GM12878 (cell line): ENCODE data around the gene FAM219A. TPM values are rescaled to one million over a fixed set of nuclear protein-coding genes. Genes with fewer than 3 reads are reported as not detected.

Experiments
- ATAC-seq: fragments of 200-7000 bp; cut with Tn5 transposase; 3 replicates; pipeline ENCODE4 v1.9.1; 2020; ENCODE audit warnings: mild to moderate bottlenecking, moderate library complexity
- BruUV-seq: library from RNA; stranded (reverse); fragments of 400-500 nt; replicated peaks from 2 replicates; lab custom pipeline; 2021; lab: Mats Ljungman, UMichigan
- CTCF ChIA-PET: fragments of 300-600 bp; sonication (Branson Sonifier 250); formaldehyde crosslinking; extraction: SDS; loops from one replicate; lab custom pipeline; 2021; ENCODE audit warnings: inconsistent platforms; lab: Yijun Ruan, JAX
- POLR2A ChIA-PET: fragments of 350-600 bp; formaldehyde crosslinking; extraction: SDS; loops from one replicate; lab custom pipeline; 2021; ENCODE audit warnings: inconsistent platforms; lab: Charles Lee
- RAD21 ChIA-PET: fragments of 300-600 bp; sonication (Branson Sonifier 250); formaldehyde crosslinking; loops from one replicate; lab custom pipeline; 2023; ENCODE audit warnings: antibody characterized with exemption; ENCODE audit not compliant: unreplicated experiment; lab: Charles Lee
- SMC1A ChIA-PET: fragments of 300-600 bp; sonication (Branson Sonifier 250); formaldehyde crosslinking; loops from one replicate; lab custom pipeline; 2023; ENCODE audit not compliant: unreplicated experiment, uncharacterized antibody; lab: Charles Lee
- DNase-seq: peaks from one replicate; pipeline ENCODE4 v3.0.0-alpha.2; 2011; ENCODE audit warnings: low read depth, low spot score
- FAIRE-seq: peaks from 3 replicates; lab custom pipeline; 2011; peaks lifted over from hg19 to GRCh38; lab: Jason Lieb, UNC
- H2AFZ ChIP-seq: 2 replicates; pipeline ENCODE4 v1.6.0; 2011; ENCODE audit warnings: low read depth, low read length, control low read depth; ENCODE audit not compliant: control insufficient read depth
- H3K27ac ChIP-seq: 2 replicates; pipeline ENCODE4 v1.5.1; 2011; ENCODE audit warnings: control low read depth; ENCODE audit not compliant: control insufficient read depth, insufficient read depth
- H3K27me3 ChIP-seq, 2 experiments: replicated peaks in 1 of 2; 2 replicates each; pipeline versions ENCODE4 v1.6.0 to v1.6.1; 2011; ENCODE audit warnings: low read length in 1 of 2; ENCODE audit not compliant: control insufficient read depth in 2 of 2, insufficient read depth in 2 of 2
- H3K36me3 ChIP-seq, 2 experiments: 2 replicates each; pipeline ENCODE4 v1.5.1; 2011; ENCODE audit warnings: low read length in 1 of 2; ENCODE audit not compliant: control insufficient read depth in 2 of 2, insufficient read depth in 2 of 2
- H3K4me1 ChIP-seq: 2 replicates; pipeline ENCODE4 v1.6.1; 2011; ENCODE audit warnings: mild to moderate bottlenecking, low read length, moderate library complexity, mixed read lengths; ENCODE audit not compliant: control insufficient read depth, insufficient read depth
- H3K4me2 ChIP-seq: 2 replicates; pipeline ENCODE4 v1.6.0; 2011; ENCODE audit warnings: control low read depth; ENCODE audit not compliant: control insufficient read depth, insufficient read depth
- H3K4me3 ChIP-seq: fragments of 200-600 bp; sonication (generic); 2 replicates; pipeline ENCODE4 v1.5.1; 2016
- H3K79me2 ChIP-seq: 2 replicates; pipeline ENCODE4 v1.6.0; 2011; ENCODE audit warnings: low read length; ENCODE audit not compliant: control insufficient read depth, insufficient read depth
- H3K9ac ChIP-seq: 2 replicates; pipeline ENCODE4 v1.8.0; 2011; ENCODE audit warnings: low read length, control low read depth, mixed read lengths; ENCODE audit not compliant: control insufficient read depth, insufficient read depth
- H3K9me3 ChIP-seq: replicated peaks from 3 replicates; pipeline ENCODE4 v1.5.1; 2011; ENCODE audit warnings: mild to moderate bottlenecking, low read length; ENCODE audit not compliant: control insufficient read depth, insufficient read depth
- H4K20me1 ChIP-seq: 2 replicates; pipeline ENCODE4 v1.6.0; 2011; ENCODE audit not compliant: control insufficient read depth, insufficient read depth
- BCL11A ChIP-seq: IDR thresholded peaks from 2 replicates; pipeline ENCODE4 v1.6.1; 2011; ENCODE audit warnings: low read depth, low read length
- EED ChIP-seq: sonication (generic); IDR thresholded peaks from 2 replicates; pipeline ENCODE4 v1.6.1; 2016; ENCODE audit warnings: antibody characterized with exemption, low read depth
- EGR1 ChIP-seq, 2 experiments: IDR thresholded peaks; 1 replicate in 1 of 2; 2 replicates in 1 of 2; pipeline ENCODE4 v1.6.1; 2011 to 2012; ENCODE audit warnings: low read depth in 2 of 2, low read length in 2 of 2, borderline replicate concordance in 1 of 2, mild to moderate bottlenecking in 1 of 2, moderate library complexity in 1 of 2
- EP300 ChIP-seq, 2 experiments: fragments of 150-350 bp in 1 of 2; IDR thresholded peaks; 2 replicates each; pipeline ENCODE4 v1.6.1; 2011 to 2012; ENCODE audit warnings: low read depth in 2 of 2, low read length in 2 of 2, borderline replicate concordance in 1 of 2, improper control_type of control experiment in 1 of 2, inconsistent platforms in 1 of 2; ENCODE audit not compliant: control insufficient read depth in 1 of 2
- FOS ChIP-seq: IDR thresholded peaks from 3 replicates; pipeline ENCODE4 v1.6.1; 2011; ENCODE audit warnings: borderline replicate concordance; ENCODE audit not compliant: insufficient read length; ENCODE audit errors: extremely low read depth
- MTA2 ChIP-seq: fragments of 450-650 bp; IDR thresholded peaks from 2 replicates; pipeline ENCODE4 v1.6.1; 2016; ENCODE audit warnings: low read depth, mild to moderate bottlenecking, moderate library complexity
- MTA3 ChIP-seq: IDR thresholded peaks from 2 replicates; pipeline ENCODE4 v1.6.1; 2012; ENCODE audit warnings: low read length, inconsistent platforms, borderline replicate concordance
- NFIC ChIP-seq: IDR thresholded peaks from 2 replicates; pipeline ENCODE4 v1.6.1; 2012; ENCODE audit warnings: low read depth, mild to moderate bottlenecking, inconsistent platforms, low read length, moderate library complexity
- RB1 ChIP-seq: fragments of 450-650 bp; formaldehyde crosslinking; IDR thresholded peaks from 2 replicates; pipeline ENCODE4 v1.6.1; 2017; ENCODE audit warnings: mild to moderate bottlenecking, borderline replicate concordance
- SMAD5 ChIP-seq: IDR thresholded peaks from 2 replicates; pipeline ENCODE4 v1.6.1; 2016; ENCODE audit warnings: antibody characterized with exemption, low read depth
- SPI1 ChIP-seq: IDR thresholded peaks from 2 replicates; pipeline ENCODE4 v1.6.1; 2011; ENCODE audit warnings: low read depth, mild to moderate bottlenecking, low read length, moderate library complexity, borderline replicate concordance; ENCODE audit not compliant: insufficient read depth
- SUPT20H ChIP-seq: IDR thresholded peaks from 2 replicates; pipeline ENCODE4 v1.6.1; 2011; ENCODE audit warnings: low read depth, mild to moderate bottlenecking, low read length, moderate library complexity, borderline replicate concordance; ENCODE audit not compliant: control insufficient read depth
- WGBS: methylation state at CpG from one replicate; pipeline ENCODE4 v1.1.6; 2016; ENCODE audit warnings: low lambda C conversion rate; ENCODE audit not compliant: insufficient replicate concordance, insufficient coverage; ENCODE audit errors: missing lambda C conversion rate; 5-methylcytosine and 5-hydroxymethylcytosine counted together
- in situ Hi-C: fragments of 300-500 bp; cut with MboI; formaldehyde crosslinking; loops from 9 replicates; pipeline ENCODE4 v1.14.3; 2018; ENCODE audit warnings: mixed read lengths
- intact Hi-C: fragments of 100-400 bp; cut with micrococcal nuclease; formaldehyde crosslinking; loops from one replicate; pipeline ENCODE4 v1.14.2; 2022; ENCODE audit not compliant: unreplicated experiment
- polyA plus RNA-seq, 11 experiments: library from polyadenylated mRNA; depleted of rRNA in 4 of 11; unstranded in 6 of 11; stranded (reverse) in 5 of 11; fragments of >200 nt; fragmentation: Nextera tagmentation in 4 of 11; fragmentation: Illumina TruSeq in 1 of 11; extraction: Ambion mirVana in 4 of 11; extraction: Trizol in 1 of 11; gene quantifications; 1 replicate in 1 of 11; 2 replicates in 10 of 11; pipeline versions ENCODE4 v1.2.1 to v1.2.3, GENCODE V29; 2011 to 2016; ENCODE audit warnings: inconsistent platforms in 2 of 11, missing spikeins in 2 of 11, low read depth in 1 of 11
- total RNA-seq, 4 experiments: library from RNA; depleted of rRNA in 3 of 4; stranded (reverse); fragments of >200 nt in 3 of 4; fragmentation: Illumina TruSeq in 1 of 4; extraction: Trizol in 1 of 4; gene quantifications; 2 replicates each; pipeline versions ENCODE4 v1.2.1 to v1.2.3, GENCODE V29; 2013 to 2021
- TF ChIP-seq, protein P1 (sequence below): fragments of 450-650 bp; IDR thresholded peaks from 2 replicates; pipeline ENCODE4 v1.6.1; 2016; ENCODE audit warnings: mild to moderate bottlenecking
- TF ChIP-seq, protein P2 (sequence below): fragments of 450-650 bp; formaldehyde crosslinking; IDR thresholded peaks from 2 replicates; pipeline ENCODE4 v1.4.0; 2022; ENCODE audit warnings: mild to moderate bottlenecking, moderate library complexity
- TF ChIP-seq, protein P3 (sequence below): IDR thresholded peaks from 2 replicates; pipeline ENCODE4 v1.6.1; 2012; ENCODE audit warnings: low read length, inconsistent platforms

FAM219A gene
- total and polyA plus RNA-seq, 10 of the 15 experiments (the other 5 are each of a cell fraction or from before 2014, with no cell fraction given), result 0.11 to 2.0 (median 0.71) TPM

DNA sequence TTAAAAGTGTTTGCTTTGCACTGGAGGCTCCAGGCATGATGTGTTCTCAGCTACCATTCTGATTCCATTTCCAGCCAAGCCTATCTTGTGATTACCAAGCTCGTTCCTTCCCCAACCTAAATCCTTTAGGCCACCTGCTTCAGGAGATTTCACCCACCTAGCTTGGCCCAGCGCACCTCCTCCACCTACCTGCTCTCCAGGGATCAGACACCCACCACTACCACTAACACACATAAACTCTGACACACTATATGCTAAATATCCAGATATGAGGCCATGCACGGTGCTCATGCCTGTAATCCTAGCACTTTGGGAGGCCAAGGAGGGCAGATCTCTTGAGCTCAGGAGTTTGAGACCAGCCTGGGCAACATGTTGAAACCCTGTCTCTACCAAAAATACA lies 84.0 kb downstream of the FAM219A start:
- intact Hi-C loops, result no loop called here
- RAD21 ChIA-PET, result no interaction called here
- CTCF ChIA-PET, result interaction anchor here (0.7 to 7.9 kb wide), 2 partner anchors 21 to 40 kb away, joined by 3 to 134 read pairs; no protein-coding TSS in a partner anchor

More for the DNA sequence above, 84.0 kb downstream of the FAM219A start:
- Histone ChIP-seq H3K27ac (no peak overlapping the region), H3K9me3 (no peaks in the 10 kb centered on the region; the same call in 2 of the 3 replicates), H3K4me2 (no peak overlapping the region), H3K79me2 (no peaks in the 10 kb centered on the region), H3K27me3 (no peaks in the 10 kb centered on the region), H3K4me1 (peaks cover 6% of the 10 kb centered on the region), H4K20me1 (no peaks in the 10 kb centered on the region), H3K4me3 (no peak overlapping the region), H3K9ac (no peak overlapping the region), H3K36me3 (no peaks in the 10 kb centered on the region), H2AFZ (no peak overlapping the region)
- ChIA-PET POLR2A (no interaction called here), SMC1A (interaction anchor here (0.9 to 8.7 kb wide), 2 partner anchors 41 to 71 kb away, joined by 3 to 73 read pairs; no protein-coding TSS in a partner anchor)
- TF ChIP-seq MTA3, result no peak
- no peak for TF ChIP-seq MTA2
- TF ChIP-seq EP300 (IDR thresholded peaks at IDR 0.05; ENCODE audit: borderline replicate concordance in 1 of 2, control insufficient read depth in 1 of 2, low read depth in 2 of 2, low read length in 2 of 2), result no peak
- no peak for TF ChIP-seq SPI1
- TF ChIP-seq RB1, result no peak
- no peak for TF ChIP-seq EGR1 (IDR thresholded peaks at IDR 0.05; ENCODE audit: borderline replicate concordance in 1 of 2, low read depth in 2 of 2, low read length in 2 of 2)
- TF ChIP-seq NFIC, result no peak
- no peak for TF ChIP-seq SMAD5
- no peak for TF ChIP-seq BCL11A
- TF ChIP-seq, protein P1, sequence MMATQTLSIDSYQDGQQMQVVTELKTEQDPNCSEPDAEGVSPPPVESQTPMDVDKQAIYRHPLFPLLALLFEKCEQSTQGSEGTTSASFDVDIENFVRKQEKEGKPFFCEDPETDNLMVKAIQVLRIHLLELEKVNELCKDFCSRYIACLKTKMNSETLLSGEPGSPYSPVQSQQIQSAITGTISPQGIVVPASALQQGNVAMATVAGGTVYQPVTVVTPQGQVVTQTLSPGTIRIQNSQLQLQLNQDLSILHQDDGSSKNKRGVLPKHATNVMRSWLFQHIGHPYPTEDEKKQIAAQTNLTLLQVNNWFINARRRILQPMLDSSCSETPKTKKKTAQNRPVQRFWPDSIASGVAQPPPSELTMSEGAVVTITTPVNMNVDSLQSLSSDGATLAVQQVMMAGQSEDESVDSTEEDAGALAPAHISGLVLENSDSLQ, result no peak
- TF ChIP-seq EED, result no peak
- TF ChIP-seq SUPT20H, result no peak
- TF ChIP-seq, protein P2, sequence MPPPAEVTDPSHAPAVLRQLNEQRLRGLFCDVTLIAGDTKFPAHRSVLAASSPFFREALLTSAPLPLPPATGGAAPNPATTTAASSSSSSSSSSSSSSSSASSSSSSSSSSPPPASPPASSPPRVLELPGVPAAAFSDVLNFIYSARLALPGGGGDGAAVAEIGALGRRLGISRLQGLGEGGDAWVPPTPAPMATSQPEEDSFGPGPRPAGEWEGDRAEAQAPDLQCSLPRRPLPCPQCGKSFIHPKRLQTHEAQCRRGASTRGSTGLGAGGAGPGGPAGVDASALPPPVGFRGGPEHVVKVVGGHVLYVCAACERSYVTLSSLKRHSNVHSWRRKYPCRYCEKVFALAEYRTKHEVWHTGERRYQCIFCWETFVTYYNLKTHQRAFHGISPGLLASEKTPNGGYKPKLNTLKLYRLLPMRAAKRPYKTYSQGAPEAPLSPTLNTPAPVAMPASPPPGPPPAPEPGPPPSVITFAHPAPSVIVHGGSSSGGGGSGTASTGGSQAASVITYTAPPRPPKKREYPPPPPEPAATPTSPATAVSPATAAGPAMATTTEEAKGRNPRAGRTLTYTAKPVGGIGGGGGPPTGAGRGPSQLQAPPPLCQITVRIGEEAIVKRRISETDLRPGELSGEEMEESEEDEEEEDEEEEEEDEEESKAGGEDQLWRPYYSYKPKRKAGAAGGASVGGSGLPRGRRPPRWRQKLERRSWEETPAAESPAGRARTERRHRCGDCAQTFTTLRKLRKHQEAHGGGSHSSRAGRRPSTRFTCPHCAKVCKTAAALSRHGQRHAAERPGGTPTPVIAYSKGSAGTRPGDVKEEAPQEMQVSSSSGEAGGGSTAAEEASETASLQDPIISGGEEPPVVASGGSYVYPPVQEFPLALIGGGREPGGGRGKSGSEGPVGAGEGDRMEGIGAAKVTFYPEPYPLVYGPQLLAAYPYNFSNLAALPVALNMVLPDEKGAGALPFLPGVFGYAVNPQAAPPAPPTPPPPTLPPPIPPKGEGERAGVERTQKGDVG (CRISPR knock-in tag), result no peak
- no peak for TF ChIP-seq FOS
- TF ChIP-seq, protein P3, sequence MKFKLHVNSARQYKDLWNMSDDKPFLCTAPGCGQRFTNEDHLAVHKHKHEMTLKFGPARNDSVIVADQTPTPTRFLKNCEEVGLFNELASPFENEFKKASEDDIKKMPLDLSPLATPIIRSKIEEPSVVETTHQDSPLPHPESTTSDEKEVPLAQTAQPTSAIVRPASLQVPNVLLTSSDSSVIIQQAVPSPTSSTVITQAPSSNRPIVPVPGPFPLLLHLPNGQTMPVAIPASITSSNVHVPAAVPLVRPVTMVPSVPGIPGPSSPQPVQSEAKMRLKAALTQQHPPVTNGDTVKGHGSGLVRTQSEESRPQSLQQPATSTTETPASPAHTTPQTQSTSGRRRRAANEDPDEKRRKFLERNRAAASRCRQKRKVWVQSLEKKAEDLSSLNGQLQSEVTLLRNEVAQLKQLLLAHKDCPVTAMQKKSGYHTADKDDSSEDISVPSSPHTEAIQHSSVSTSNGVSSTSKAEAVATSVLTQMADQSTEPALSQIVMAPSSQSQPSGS, result no peak
- in situ Hi-C loops, result no loop called here
- FAIRE-seq (no peak), DNase-seq (no peak), ATAC-seq (no peak)
- WGBS, result 13% methylated on average over 3 of the region's 3 CpGs
- BruUV-seq, result no TSS peak
